ENCODE results near the gene RALGAPA2. TPM values are rescaled to one million over a fixed set of nuclear protein-coding genes. Genes with fewer than 3 reads are reported as not detected.

Gene RALGAPA2
- total RNA-seq, 4 donors from 2014 or later, result 54.3 to 67.6 (median 60.3) TPM

DNA sequence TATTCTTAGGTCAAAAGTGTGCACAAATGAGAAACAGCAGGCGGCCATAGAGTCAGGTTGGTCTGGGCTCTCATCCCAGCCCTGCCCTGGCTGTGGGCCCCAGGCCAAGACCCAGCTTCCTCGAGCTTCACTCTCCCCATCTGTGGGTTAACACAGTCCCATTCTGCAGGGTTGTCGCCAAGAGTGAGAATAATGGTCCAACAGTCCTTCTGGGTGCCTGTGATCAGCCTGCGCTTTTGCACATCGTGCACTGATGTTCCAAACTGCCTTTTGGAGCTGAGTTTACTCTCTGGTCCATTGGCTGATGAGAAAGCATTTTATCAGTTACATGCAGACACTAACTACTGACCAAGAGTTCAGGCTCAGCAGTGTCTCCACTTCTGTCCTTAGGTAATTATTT is 261.9 kb downstream of the RALGAPA2 start:
- H3K27me3 ChIP-seq, result no peaks in the 10 kb centered on the region
- H3K9me3 ChIP-seq, result no peaks in the 10 kb centered on the region
- no peak overlapping the region for H3K27ac ChIP-seq
- no peak for DNase-seq
- TF ChIP-seq POLR2A (IDR thresholded peaks at IDR 0.05), result no peak
- no peak for TF ChIP-seq CTCF (IDR thresholded peaks at IDR 0.05)
- no peaks in the 10 kb centered on the region for H3K4me1 ChIP-seq
- peaks cover 0 to 4% (median 0%) of the 10 kb centered on the region in 3 donors for H3K36me3 ChIP-seq
- no peak overlapping the region for H3K4me3 ChIP-seq

DNA sequence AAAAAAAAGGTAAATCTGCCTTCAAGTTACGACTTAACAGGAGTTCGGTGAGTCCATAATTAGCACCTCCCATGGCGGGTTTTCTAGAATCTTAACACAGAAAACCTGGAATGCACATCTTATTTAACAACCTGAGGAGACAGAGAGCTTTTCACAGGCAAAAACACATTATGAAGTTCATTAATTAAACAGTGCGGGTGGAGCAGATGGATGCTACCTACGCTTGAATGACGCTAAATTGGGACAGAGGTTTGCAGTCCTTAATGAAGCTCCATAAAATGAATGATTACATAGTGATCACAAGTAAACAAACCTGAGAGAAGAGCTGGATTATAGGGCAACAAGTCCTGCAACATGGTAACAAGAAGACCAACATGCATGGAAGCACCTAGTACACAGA is 263.6 kb downstream of the RALGAPA2 start:
- H3K27ac ChIP-seq, result no peak overlapping the region
- no peaks in the 10 kb centered on the region for H3K9me3 ChIP-seq
- H3K4me3 ChIP-seq, result no peak overlapping the region
- TF ChIP-seq CTCF (IDR thresholded peaks at IDR 0.05) (no peak), POLR2A (IDR thresholded peaks at IDR 0.05) (no peak)
- no peaks in the 10 kb centered on the region for H3K4me1 ChIP-seq
- H3K36me3 ChIP-seq, result no peaks in the 10 kb centered on the region
- DNase-seq, result no peak
- no peaks in the 10 kb centered on the region for H3K27me3 ChIP-seq

DNA sequence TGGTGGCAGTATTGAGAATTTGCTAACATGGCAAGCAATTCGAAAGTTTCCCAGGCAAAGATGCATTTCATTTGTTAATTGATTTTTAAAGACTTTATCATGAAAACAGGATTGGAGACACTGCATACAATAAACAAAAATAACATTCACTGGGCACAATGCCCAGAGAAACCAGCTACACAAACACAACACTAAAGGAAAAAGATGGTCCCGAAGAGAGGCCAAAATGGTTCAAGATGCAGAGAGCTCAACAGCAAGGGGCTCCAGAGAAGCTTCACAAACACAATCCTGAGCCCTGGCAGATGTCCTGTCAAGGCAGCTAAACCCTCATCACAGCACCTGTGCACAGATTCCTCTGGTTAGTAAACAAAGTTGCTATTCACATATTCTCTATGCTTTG is 265.2 kb downstream of the RALGAPA2 start:
- H3K27ac ChIP-seq, result no peak overlapping the region
- H3K9me3 ChIP-seq, result no peaks in the 10 kb centered on the region
- H3K4me3 ChIP-seq, result no peak overlapping the region
- H3K4me1 ChIP-seq, result no peaks in the 10 kb centered on the region
- H3K36me3 ChIP-seq, result no peaks in the 10 kb centered on the region
- H3K27me3 ChIP-seq, result no peaks in the 10 kb centered on the region
- no peak for DNase-seq
- TF ChIP-seq CTCF (IDR thresholded peaks at IDR 0.05) (no peak), POLR2A (IDR thresholded peaks at IDR 0.05) (no peak)

GRCh38 chr20:20446425-20447015 is 265.9 kb downstream of the RALGAPA2 start:
- no peaks in the 10 kb centered on the region for H3K27me3 ChIP-seq
- no peaks in the 10 kb centered on the region for H3K9me3 ChIP-seq
- H3K4me1 ChIP-seq, result no peaks in the 10 kb centered on the region
- TF ChIP-seq CTCF (IDR thresholded peaks at IDR 0.05) (no peak), POLR2A (IDR thresholded peaks at IDR 0.05) (no peak)
- DNase-seq, result no peak
- no peak overlapping the region for H3K27ac ChIP-seq
- no peak overlapping the region for H3K4me3 ChIP-seq
- H3K36me3 ChIP-seq, result no peaks in the 10 kb centered on the region

GRCh38 chr20:20446001-20446400 is 266.4 kb downstream of the RALGAPA2 start:
- Histone ChIP-seq H3K27me3 (no peaks in the 10 kb centered on the region), H3K9me3 (no peaks in the 10 kb centered on the region)
- no peak for TF ChIP-seq POLR2A (IDR thresholded peaks at IDR 0.05)
- TF ChIP-seq CTCF (IDR thresholded peaks at IDR 0.05), result no peak

GRCh38 chr20:20443504-20443903 is 268.9 kb downstream of the RALGAPA2 start:
- Histone ChIP-seq H3K9me3 (no peaks in the 10 kb centered on the region), H3K4me1 (no peaks in the 10 kb centered on the region), H3K27ac (no peak overlapping the region), H3K36me3 (no peaks in the 10 kb centered on the region), H3K27me3 (no peaks in the 10 kb centered on the region), H3K4me3 (no peak overlapping the region)
- TF ChIP-seq POLR2A (IDR thresholded peaks at IDR 0.05) (no peak), CTCF (IDR thresholded peaks at IDR 0.05) (no peak)
- no peak for DNase-seq

More at GRCh38 chr20:20446001-20446400, 266.4 kb downstream of the RALGAPA2 start:
- Histone ChIP-seq H3K36me3 (no peaks in the 10 kb centered on the region), H3K4me3 (no peak overlapping the region), H3K4me1 (no peaks in the 10 kb centered on the region), H3K27ac (no peak overlapping the region)
- DNase-seq, result no peak

All from Peyer's patch (tissue), 4 donors.